ENCODE measurements around the gene ADD2. TPM values are rescaled to one million over a fixed set of nuclear protein-coding genes. Genes with fewer than 3 reads are reported as not detected.

ADD2 gene
- total RNA-seq, 2 donors from 2014 or later = 2.3 to 7.6 TPM

DNA sequence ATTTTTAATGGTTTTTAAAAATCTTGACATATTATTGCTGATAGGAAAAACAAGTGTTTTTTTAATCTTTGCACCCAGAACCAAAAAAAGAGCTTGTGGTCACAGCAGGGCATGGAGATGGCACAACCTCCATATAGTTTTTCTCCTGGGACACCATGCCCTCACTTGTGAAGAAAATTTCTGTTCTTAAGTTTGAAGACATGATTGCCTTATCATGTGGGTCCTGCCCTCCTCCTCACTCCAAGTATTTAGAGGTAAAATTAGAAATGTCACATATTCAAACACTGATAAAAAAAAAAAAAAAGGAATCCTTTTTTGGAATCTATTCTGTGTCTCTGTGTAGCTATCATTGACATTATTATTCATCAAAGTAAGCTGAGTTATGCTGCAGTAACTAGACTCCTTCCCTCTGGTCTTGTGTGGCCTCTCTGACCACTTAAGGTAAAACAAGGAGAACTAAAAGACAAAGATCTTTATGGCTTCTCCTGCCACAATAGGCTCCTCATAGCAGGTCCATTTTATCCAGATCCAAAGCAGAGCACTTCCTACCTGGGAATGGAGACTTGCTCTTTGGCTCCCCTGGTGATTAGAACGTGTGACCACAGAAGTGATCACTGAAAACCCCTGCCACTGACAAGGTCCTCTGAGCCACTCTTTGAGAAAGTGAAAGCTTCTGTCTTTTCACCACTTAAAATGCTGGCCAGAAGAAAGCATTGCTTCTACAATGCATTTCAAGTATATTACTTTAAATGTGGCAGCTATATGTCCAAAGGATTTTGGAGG is 19.8 kb downstream of the ADD2 start:
- ATAC-seq = no peak

GRCh38 chr2:70747284-70747683 is 20.7 kb downstream of the ADD2 start:
- Histone ChIP-seq H3K4me1 (no peaks in the 10 kb centered on the region), H3K27me3 (no peaks in the 10 kb centered on the region), H3K36me3 (replicated peaks in 1 of 2; ENCODE audit: insufficient read depth in 1 of 2, low read depth in 2 of 2) (no peaks in the 10 kb centered on the region), H3K27ac (no peak overlapping the region), H3K9me3 (no peaks in the 10 kb centered on the region), H3K4me3 (no peak overlapping the region)
- 95 to 97% methylated on average over 3 of the region's 3 CpGs for WGBS, 2 donors
- TF ChIP-seq, protein P1, sequence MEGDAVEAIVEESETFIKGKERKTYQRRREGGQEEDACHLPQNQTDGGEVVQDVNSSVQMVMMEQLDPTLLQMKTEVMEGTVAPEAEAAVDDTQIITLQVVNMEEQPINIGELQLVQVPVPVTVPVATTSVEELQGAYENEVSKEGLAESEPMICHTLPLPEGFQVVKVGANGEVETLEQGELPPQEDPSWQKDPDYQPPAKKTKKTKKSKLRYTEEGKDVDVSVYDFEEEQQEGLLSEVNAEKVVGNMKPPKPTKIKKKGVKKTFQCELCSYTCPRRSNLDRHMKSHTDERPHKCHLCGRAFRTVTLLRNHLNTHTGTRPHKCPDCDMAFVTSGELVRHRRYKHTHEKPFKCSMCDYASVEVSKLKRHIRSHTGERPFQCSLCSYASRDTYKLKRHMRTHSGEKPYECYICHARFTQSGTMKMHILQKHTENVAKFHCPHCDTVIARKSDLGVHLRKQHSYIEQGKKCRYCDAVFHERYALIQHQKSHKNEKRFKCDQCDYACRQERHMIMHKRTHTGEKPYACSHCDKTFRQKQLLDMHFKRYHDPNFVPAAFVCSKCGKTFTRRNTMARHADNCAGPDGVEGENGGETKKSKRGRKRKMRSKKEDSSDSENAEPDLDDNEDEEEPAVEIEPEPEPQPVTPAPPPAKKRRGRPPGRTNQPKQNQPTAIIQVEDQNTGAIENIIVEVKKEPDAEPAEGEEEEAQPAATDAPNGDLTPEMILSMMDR (IDR thresholded peaks at IDR 0.05) = no peak
- TF ChIP-seq POLR2A (IDR thresholded peaks at IDR 0.05) = no peak
- DNase-seq (no peak), ATAC-seq (no peak)
- intact Hi-C loops (cut with DNase I) = no loop called here

More for the DNA sequence above, 19.8 kb downstream of the ADD2 start:
- DNase-seq = no peak
- Histone ChIP-seq H3K9me3 (no peaks in the 10 kb centered on the region), H3K4me3 (no peak overlapping the region), H3K27me3 (no peaks in the 10 kb centered on the region), H3K4me1 (no peaks in the 10 kb centered on the region), H3K36me3 (replicated peaks in 1 of 2; ENCODE audit: insufficient read depth in 1 of 2, low read depth in 2 of 2) (no peaks in the 10 kb centered on the region), H3K27ac (no peak overlapping the region)
- no peak for TF ChIP-seq POLR2A (IDR thresholded peaks at IDR 0.05)
- TF ChIP-seq, protein P1 (IDR thresholded peaks at IDR 0.05) = no peak
- WGBS, 2 donors = 33 to 45% methylated on average over 1 of the region's 1 CpG
- intact Hi-C loops (cut with DNase I) = no loop called here

GRCh38 chr2:70746094-70746974 is 21.7 kb downstream of the ADD2 start:
- no peaks in the 10 kb centered on the region for H3K9me3 ChIP-seq
- no peak overlapping the region for H3K4me3 ChIP-seq
- no peak for TF ChIP-seq POLR2A (IDR thresholded peaks at IDR 0.05)
- TF ChIP-seq, protein P1 (IDR thresholded peaks at IDR 0.05) = no peak
- H3K36me3 ChIP-seq (replicated peaks in 1 of 2; ENCODE audit: insufficient read depth in 1 of 2, low read depth in 2 of 2) = no peaks in the 10 kb centered on the region
- no peaks in the 10 kb centered on the region for H3K4me1 ChIP-seq
- H3K27ac ChIP-seq = no peak overlapping the region
- intact Hi-C loops (cut with DNase I) = no loop called here
- 71 to 74% methylated on average over 5 of the region's 5 CpGs for WGBS, 2 donors
- no peaks in the 10 kb centered on the region for H3K27me3 ChIP-seq
- no peak for ATAC-seq
- DNase-seq = no peak

GRCh38 chr2:70745276-70745825 is 22.6 kb downstream of the ADD2 start:
- intact Hi-C loops (cut with DNase I) = no loop called here
- Histone ChIP-seq H3K4me3 (no peak overlapping the region), H3K27ac (no peak overlapping the region), H3K4me1 (no peaks in the 10 kb centered on the region), H3K27me3 (no peaks in the 10 kb centered on the region), H3K9me3 (no peaks in the 10 kb centered on the region), H3K36me3 (replicated peaks in 1 of 2; ENCODE audit: insufficient read depth in 1 of 2, low read depth in 2 of 2) (no peaks in the 10 kb centered on the region)
- DNase-seq (no peak), ATAC-seq (no peak)
- TF ChIP-seq, protein P1 (IDR thresholded peaks at IDR 0.05) = no peak
- no peak for TF ChIP-seq POLR2A (IDR thresholded peaks at IDR 0.05)
- 70 to 81% methylated on average over 3 of the region's 3 CpGs for WGBS, 2 donors
